GM19099 (cell line): ENCODE data around the gene PPM1N.
A peak's percentile ranks its signal among the peaks of the same experiment; 100 is the strongest.

ENCODE experiments used
- POLR2A ChIP-seq: IDR thresholded peaks from 3 replicates; pipeline ENCODE4 v1.6.1; 2011; ENCODE audit warnings: low read depth; ENCODE audit not compliant: insufficient read length; ENCODE audit errors: extremely low read depth

PPM1N gene

DNA sequence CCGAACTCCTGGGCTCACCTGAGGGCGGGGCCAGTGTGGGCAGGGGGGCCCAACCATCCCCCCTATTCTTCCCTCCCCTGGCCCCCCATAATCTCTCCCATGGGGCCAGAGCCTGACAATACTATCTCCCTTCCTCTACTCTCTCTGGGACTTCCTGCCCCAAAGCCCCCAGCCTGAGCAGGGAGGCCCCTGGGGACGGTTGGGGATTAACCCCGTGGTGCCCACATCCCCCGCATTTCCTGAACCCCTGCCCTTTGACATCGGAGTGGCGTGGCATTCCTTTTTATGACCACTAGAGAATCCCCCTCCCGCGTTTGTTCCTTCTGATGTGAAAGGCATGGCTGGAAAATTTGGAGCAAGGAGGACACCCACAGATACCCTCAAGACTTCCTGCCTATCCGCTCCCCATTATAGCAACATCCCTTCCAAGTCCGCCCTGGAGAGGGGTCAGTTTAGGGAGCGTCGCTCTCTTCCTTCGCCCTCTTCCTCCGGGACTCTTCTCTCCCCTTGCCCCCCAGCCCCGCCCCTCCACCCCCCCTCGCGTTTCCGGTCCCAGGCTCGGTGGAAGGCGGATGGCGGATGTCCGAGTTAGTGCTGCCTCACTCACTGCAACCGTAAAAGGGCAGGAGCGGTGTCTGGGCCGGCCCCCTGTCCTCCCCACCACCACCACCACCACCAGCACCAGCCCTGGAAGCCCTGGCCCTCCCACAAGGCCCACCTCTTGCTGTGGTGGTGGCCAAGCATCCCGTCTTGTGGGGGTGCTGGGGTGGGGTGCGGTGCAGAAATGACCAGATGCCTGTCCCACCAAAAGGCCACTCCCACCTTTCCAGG, 10.8 kb downstream of the PPM1N start:
- peak; percentile 52 for TF ChIP-seq POLR2A

DNA sequence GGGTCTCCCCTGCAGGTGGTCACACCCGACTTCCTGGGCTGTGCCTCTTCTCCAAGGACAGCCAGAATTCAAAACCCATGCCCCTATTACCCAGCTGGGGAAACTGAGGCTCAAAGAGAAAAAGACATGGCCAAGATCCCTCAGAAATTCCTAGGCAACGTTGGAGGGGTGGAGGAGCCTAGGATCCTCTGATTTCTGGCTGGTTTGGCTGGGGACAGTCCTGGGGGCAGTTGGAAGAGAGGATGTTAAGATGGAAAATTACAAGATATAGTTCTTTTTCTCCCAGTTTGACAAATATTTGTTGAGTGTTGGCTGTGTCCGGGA, 11.4 kb downstream of the PPM1N start:
- no peak for TF ChIP-seq POLR2A

DNA sequence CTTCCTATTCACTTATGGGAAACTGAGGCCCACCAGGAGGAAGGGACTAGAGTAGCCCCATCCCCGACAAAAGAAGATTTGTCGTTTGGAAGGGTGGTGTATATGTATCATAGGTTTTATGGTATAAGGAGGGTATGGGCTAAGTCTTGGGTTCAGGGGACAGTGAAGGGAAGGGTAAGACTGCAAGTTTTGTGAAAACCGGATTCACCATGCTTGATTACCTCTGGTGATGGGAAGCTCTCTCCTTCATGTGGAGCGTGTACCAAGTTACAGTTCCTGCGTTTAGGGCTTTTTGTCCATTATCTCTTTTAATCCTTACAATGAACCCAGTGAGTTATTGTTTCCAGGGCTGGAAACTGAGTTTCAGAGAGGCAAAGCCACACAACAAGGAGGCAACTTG, 12.8 kb downstream of the PPM1N start:
- no peak for TF ChIP-seq POLR2A

- TF ChIP-seq POLR2A: no peak
Measured at GRCh38 chr19:45512881-45513483, 14.7 kb downstream of the PPM1N start.

DNA sequence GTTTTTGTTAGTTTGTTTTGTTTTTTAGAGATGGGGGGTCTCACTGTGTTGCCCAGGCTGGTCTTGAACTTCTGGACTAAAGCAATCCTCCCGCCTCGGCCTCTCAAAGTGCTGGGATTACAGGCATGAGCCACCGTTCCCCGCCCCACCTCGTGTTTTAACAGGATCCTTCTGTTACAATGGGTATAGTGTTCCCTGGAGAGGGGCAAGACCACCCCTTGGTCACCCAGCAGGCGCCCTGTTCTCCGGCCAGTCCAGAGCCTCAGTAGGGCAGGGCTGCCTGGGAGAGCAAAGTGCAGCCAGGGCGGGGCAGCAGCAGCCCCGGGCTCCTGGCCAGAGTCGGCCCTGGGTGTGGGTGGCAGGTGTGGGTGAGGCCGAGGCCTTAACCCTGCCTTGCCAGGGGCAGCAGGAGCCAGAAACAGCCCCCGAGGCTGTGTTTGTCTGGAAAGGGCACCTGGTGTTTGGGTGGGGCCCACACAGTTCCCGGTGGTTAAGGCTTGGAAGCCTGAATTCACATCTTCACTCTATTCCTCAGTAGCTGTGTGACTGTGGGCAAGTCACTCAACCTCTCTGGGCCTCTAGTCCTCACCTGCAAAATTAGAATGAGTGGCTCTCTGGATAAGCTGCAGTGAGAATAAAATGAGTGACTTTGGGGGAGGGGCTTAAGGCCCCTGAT, 16.3 kb downstream of the PPM1N start:
- TF ChIP-seq POLR2A: no peak

DNA sequence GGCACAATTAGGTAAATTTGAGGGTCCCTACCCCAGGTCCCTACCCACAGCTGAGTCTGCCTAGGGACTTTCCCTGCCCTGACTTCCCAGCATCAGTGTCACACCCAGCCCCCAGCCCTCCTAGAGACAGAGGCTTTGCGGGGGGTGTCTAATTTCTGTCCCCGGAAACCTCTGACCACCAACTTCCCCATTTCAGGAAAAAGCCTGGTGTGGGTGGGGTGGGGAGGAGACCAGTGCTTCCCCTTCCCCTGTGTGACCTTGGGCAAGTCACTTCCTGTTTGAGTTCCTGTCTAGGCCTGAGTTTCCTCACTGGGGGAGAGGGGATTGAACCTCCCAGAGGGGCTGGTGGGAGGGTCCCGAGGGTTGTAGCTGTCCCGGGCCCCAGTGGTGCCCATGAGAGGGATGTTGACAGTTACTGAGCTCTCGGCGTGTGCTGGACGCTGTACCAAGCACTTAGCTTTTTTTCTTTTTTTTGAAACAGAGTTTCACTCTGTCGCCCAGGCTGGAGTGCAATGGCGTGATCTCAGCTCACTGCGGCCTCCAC, 16.9 kb downstream of the PPM1N start:
- TF ChIP-seq POLR2A: peak; percentile 27

- TF ChIP-seq POLR2A: no peak
Measured at GRCh38 chr19:45515807-45516401, 17.7 kb downstream of the PPM1N start.

GRCh38 chr19:45517238-45517637, 19.0 kb downstream of the PPM1N start:
- no peak for TF ChIP-seq POLR2A

DNA sequence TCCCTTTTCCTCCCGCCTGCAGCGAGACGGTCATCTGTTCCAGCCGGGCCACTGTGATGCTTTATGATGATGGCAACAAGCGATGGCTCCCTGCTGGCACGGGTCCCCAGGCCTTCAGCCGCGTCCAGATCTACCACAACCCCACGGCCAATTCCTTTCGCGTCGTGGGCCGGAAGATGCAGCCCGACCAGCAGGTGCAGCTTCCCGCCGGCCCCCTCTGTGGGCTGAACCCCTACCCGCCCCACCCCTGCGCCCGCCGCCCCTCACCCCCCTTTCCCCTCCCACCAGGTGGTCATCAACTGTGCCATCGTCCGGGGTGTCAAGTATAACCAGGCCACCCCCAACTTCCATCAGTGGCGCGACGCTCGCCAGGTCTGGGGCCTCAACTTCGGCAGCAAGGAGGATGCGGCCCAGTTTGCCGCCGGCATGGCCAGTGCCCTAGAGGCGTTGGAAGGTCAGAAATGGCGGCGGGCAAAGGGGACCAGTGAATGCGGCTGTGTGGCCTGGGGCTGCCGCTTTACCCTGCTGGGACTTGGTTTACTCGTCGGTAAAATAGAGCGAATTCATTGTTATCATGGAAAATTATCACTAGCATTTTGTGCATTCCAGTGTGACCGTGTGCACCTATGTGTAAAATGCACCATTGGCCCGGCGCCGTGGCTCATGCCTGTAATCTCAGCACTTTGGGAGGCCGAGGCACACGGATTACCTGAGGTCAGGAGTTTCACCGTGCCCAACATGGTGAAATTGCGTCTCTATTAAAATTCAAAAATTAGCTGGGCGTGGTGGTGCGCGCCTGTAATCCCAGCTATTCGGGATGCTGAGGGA, 19.6 kb downstream of the PPM1N start:
- no peak for TF ChIP-seq POLR2A

GRCh38 chr19:45518469-45518826, 20.2 kb downstream of the PPM1N start:
- no peak for TF ChIP-seq POLR2A

GRCh38 chr19:45522010-45522941, 24.0 kb downstream of the PPM1N start:
- no peak for TF ChIP-seq POLR2A

DNA sequence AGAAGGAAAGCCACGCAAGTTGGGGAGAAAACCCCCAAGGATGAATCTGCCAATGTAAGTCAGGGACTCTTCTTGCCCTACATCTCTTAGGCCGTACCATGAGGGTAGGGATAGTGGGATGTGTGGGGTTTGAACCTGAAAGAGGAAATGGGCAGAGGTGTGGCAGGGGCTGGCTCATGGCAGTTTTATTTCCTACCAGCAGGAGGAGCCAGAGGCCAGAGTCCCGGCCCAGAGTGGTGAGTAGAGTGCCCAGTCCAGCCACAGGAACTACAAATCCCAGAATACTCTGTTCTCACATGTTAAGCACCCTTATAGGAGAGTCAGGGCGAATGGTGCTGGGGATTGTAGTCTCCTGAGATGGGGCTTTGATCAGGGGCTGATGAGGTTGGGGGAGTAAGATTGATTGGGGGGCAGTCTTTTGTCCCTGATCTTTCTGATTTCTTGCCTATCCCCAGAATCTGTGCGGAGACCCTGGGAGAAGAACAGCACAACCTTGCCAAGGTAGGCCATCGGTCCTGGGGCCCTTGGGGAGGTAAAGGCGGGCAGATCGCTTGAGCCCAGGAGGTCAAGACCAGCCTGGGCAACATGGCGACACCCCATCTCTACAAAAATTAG, 25.5 kb downstream of the PPM1N start:
- TF ChIP-seq POLR2A: no peak

- no peak for TF ChIP-seq POLR2A
Measured at GRCh38 chr19:45524575-45525129, 26.4 kb downstream of the PPM1N start.
